Uterus (tissue), 4 donors: ENCODE data around the gene FCHSD2. TPM values are rescaled to one million over a fixed set of nuclear protein-coding genes. Genes with fewer than 3 reads are reported as not detected.
A peak's percentile ranks its signal among the peaks of the same experiment; 100 is the strongest.

Experiments
- DNase-seq, 2 donors: peaks; one replicate each; pipeline ENCODE4 v3.0.0-alpha.2; 2019 to 2020
- H3K27ac ChIP-seq, 2 donors: fragments of 200-600 bp; sonication (generic); 1 replicate in 1 of 2; 2 replicates in 1 of 2; pipeline ENCODE4 v1.5.1; 2016 to 2018
- H3K27me3 ChIP-seq, 2 donors: fragments of 200-600 bp; sonication (generic); one replicate each; pipeline ENCODE4 v1.5.1; 2018 to 2019; ENCODE audit warnings: control low read depth in 1 of 2
- H3K36me3 ChIP-seq, 2 donors: fragments of 200-600 bp; sonication (generic); one replicate each; pipeline ENCODE4 v1.5.1; 2019; ENCODE audit warnings: control low read depth in 1 of 2
- H3K4me1 ChIP-seq, 2 donors: fragments of 200-600 bp; sonication (generic); one replicate each; pipeline ENCODE4 v1.5.1; 2018 to 2019; ENCODE audit warnings: control low read depth in 1 of 2
- H3K4me3 ChIP-seq, 2 donors: fragments of 200-600 bp; sonication (generic); 1 replicate in 1 of 2; 2 replicates in 1 of 2; pipeline ENCODE4 v1.5.1; 2018 to 2019; ENCODE audit warnings: mild to moderate bottlenecking in 1 of 2
- H3K9me3 ChIP-seq, 2 donors: fragments of 200-600 bp; sonication (generic); one replicate each; pipeline ENCODE4 v1.5.1; 2019; ENCODE audit warnings: control low read depth in 1 of 2
- CTCF ChIP-seq, 4 experiments: fragments of 200-600 bp in 2 of 4; fragments of 450-650 bp in 2 of 4; sonication (generic) in 2 of 4; IDR thresholded peaks; one replicate each; pipeline ENCODE4 v1.5.1; 2016 to 2019; ENCODE audit warnings: antibody characterized with exemption in 4 of 4, mild to moderate bottlenecking in 2 of 4, moderate library complexity in 1 of 4
- POLR2A ChIP-seq, 2 donors: fragments of 450-650 bp; IDR thresholded peaks; one replicate each; pipeline ENCODE4 v1.6.1; 2016; ENCODE audit warnings: antibody characterized with exemption in 2 of 2, mild to moderate bottlenecking in 1 of 2, moderate library complexity in 1 of 2
- intact Hi-C: fragments of 100-400 bp; cut with DNase I; formaldehyde crosslinking; loops from one replicate; pipeline ENCODE4 v1.15.1; 2023; ENCODE audit warnings: low total_unique reads
- total RNA-seq, 4 donors: library from RNA; depleted of rRNA in 3 of 4; stranded (reverse); fragments of >200 nt in 3 of 4; gene quantifications; one replicate each; pipeline versions ENCODE4 v1.1.0 to v1.2.4, GENCODE V29; 2014 to 2023
- donor health status: DM: yes; HTN: yes; CAD: no.

Gene FCHSD2
- total RNA-seq, 4 donors from 2014 or later, result 13.6 to 73.9 (median 27.7) TPM

- H3K9me3 ChIP-seq, result no peaks in the 10 kb centered on the region
- no peak overlapping the region for H3K27ac ChIP-seq
- no peak overlapping the region for H3K4me3 ChIP-seq
- H3K4me1 ChIP-seq, result no peaks in the 10 kb centered on the region
- H3K36me3 ChIP-seq, result no peaks in the 10 kb centered on the region
- no peak for DNase-seq
- no peaks in the 10 kb centered on the region for H3K27me3 ChIP-seq
- no peak for TF ChIP-seq POLR2A (IDR thresholded peaks at IDR 0.05)
- no peak for TF ChIP-seq CTCF (IDR thresholded peaks at IDR 0.05)
- intact Hi-C loops, result no loop called here
These were observed 56.8 kb downstream of the FCHSD2 start for GRCh38 chr11:73085189-73085875.

- intact Hi-C loops, result no loop called here
- Histone ChIP-seq H3K9me3 (no peaks in the 10 kb centered on the region), H3K36me3 (no peaks in the 10 kb centered on the region), H3K27ac (no peak overlapping the region), H3K4me3 (no peak overlapping the region), H3K4me1 (peaks cover 0 to 2% of the 10 kb centered on the region in 2 donors), H3K27me3 (no peaks in the 10 kb centered on the region)
- no peak for DNase-seq
- TF ChIP-seq POLR2A (IDR thresholded peaks at IDR 0.05), result no peak
- no peak for TF ChIP-seq CTCF (IDR thresholded peaks at IDR 0.05)
These were observed 63.5 kb downstream of the FCHSD2 start for GRCh38 chr11:73078631-73079030.

- H3K4me1 ChIP-seq, result peaks cover 0 to 9% of the 10 kb centered on the region in 2 donors
- no peaks in the 10 kb centered on the region for H3K36me3 ChIP-seq
- DNase-seq, result no peak
- intact Hi-C loops, result no loop called here
- no peak for TF ChIP-seq CTCF (IDR thresholded peaks at IDR 0.05)
- no peak for TF ChIP-seq POLR2A (IDR thresholded peaks at IDR 0.05)
- H3K27ac ChIP-seq, result no peak overlapping the region
- H3K27me3 ChIP-seq, result no peaks in the 10 kb centered on the region
- no peak overlapping the region for H3K4me3 ChIP-seq
- H3K9me3 ChIP-seq, result no peaks in the 10 kb centered on the region
These were observed 64.7 kb downstream of the FCHSD2 start for GRCh38 chr11:73077454-73077853.

GRCh38 chr11:73074319-73074718 lies 67.8 kb downstream of the FCHSD2 start:
- no peaks in the 10 kb centered on the region for H3K9me3 ChIP-seq
- TF ChIP-seq POLR2A (IDR thresholded peaks at IDR 0.05) (no peak), CTCF (IDR thresholded peaks at IDR 0.05) (no peak)
- no peak overlapping the region for H3K27ac ChIP-seq
- intact Hi-C loops, result no loop called here
- H3K4me3 ChIP-seq, result no peak overlapping the region
- no peaks in the 10 kb centered on the region for H3K36me3 ChIP-seq
- DNase-seq, result no peak
- H3K4me1 ChIP-seq, result peaks cover 0 to 13% of the 10 kb centered on the region in 2 donors
- H3K27me3 ChIP-seq, result no peaks in the 10 kb centered on the region

- Histone ChIP-seq H3K4me3 (no peak overlapping the region), H3K27ac (peak overlapping the region; percentile 18 to 49), H3K27me3 (no peaks in the 10 kb centered on the region), H3K4me1 (peaks cover 0 to 13% of the 10 kb centered on the region in 2 donors), H3K9me3 (no peaks in the 10 kb centered on the region), H3K36me3 (no peaks in the 10 kb centered on the region)
- no peak for TF ChIP-seq CTCF (IDR thresholded peaks at IDR 0.05)
- no peak for TF ChIP-seq POLR2A (IDR thresholded peaks at IDR 0.05)
- no peak for DNase-seq
- intact Hi-C loops, result no loop called here
These were observed 69.1 kb downstream of the FCHSD2 start for GRCh38 chr11:73072935-73073481.
